HUES48 (cell line): ENCODE data around the gene HIPK2.

Experiments used
- H3K27ac ChIP-seq: one replicate; pipeline ENCODE4 v1.7.0; 2013; ENCODE audit warnings: low read depth, low read length, inconsistent platforms
- H3K27me3 ChIP-seq: 2 replicates; pipeline ENCODE4 v1.6.1; 2013; ENCODE audit warnings: mild to moderate bottlenecking, low read length; ENCODE audit not compliant: control insufficient read depth, insufficient read depth
- H3K36me3 ChIP-seq: 2 replicates; pipeline ENCODE4 v1.6.1; 2013; ENCODE audit warnings: low read length; ENCODE audit not compliant: control insufficient read depth, insufficient read depth
- H3K4me1 ChIP-seq: 2 replicates; pipeline ENCODE4 v1.6.1; 2013; ENCODE audit warnings: mild to moderate bottlenecking, low read length; ENCODE audit not compliant: control insufficient read depth, insufficient read depth
- H3K4me3 ChIP-seq: 2 replicates; pipeline ENCODE4 v1.5.1; 2013; ENCODE audit warnings: mild to moderate bottlenecking, low read depth, low read length
- H3K9ac ChIP-seq: 2 replicates; pipeline ENCODE4 v1.6.1; 2013; ENCODE audit warnings: mild to moderate bottlenecking, low read depth, low read length, moderate library complexity
- H3K9me3 ChIP-seq: 2 replicates; pipeline ENCODE4 v1.6.1; 2013; ENCODE audit warnings: low read length; ENCODE audit not compliant: control insufficient read depth, insufficient read depth

HIPK2 gene

DNA sequence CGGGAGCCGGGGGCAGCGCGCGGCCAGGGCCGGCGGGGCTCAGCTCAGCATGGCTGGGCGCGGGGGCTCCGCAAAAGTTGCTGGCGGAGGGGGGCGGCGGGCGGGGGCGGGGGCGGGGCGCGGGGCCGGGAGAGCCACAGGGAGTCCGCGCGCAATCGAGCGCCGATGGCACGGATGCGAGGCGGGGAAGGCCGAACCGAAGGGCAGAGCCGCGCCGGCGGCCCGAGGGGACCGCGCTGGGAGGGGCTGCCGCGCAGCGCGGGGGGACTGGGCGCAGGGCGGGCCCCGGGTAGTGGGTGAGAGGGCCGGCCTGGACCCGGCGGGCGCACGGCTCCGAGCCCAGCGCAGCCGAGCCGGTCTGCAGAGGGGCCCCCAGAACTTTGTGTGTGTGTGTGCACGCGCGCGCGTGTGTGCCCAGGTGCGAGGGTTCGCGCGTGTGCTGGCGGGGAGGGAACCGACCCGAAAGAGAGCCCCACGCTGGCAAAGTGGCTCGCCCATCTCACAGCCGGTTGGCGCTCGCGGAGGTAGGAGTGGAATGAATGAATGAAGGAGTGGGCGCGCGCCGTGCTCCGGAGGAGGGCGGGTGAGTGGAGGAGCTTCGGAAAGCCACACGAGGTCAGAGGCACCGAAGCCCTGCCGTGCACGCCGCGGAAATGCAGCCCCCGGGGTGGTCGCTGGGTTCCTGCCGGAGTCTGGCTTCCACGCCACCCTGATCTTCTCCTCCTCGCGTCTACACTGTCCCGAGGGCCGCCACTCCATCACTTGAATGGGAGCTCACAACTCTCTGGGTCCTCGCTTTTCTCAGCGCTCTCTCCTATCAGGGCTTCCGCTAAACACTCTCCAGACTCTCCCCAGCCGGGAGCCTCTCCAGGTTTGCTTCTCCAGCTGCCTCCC lies at the start of gene HIPK2:
TSS of gene HIPK2 (minus strand) at position 51 of the 894 bp plus-strand sequence. CDS start 375 bp downstream, outside the sequence.
- Histone ChIP-seq H3K36me3 (no peaks in the 10 kb centered on the region), H3K27ac (peak within 1 kb of the TSS; percentile 51), H3K9ac (peak within 1 kb of the TSS; percentile 33), H3K27me3 (peaks cover 43% of the 10 kb centered on the region), H3K4me3 (peak within 1 kb of the TSS; percentile 73), H3K4me1 (peaks cover 15% of the 10 kb centered on the region), H3K9me3 (no peaks in the 10 kb centered on the region)

- no peak overlapping the region for H3K9ac ChIP-seq
- H3K36me3 ChIP-seq = no peaks in the 10 kb centered on the region
- H3K4me1 ChIP-seq = peaks cover 6% of the 10 kb centered on the region; the same call in 1 of the 2 replicates
- H3K9me3 ChIP-seq = no peaks in the 10 kb centered on the region
- no peaks in the 10 kb centered on the region for H3K27me3 ChIP-seq
- H3K4me3 ChIP-seq = no peak overlapping the region
- H3K27ac ChIP-seq = no peak overlapping the region
Observed at GRCh38 chr7:139827042-139827441, 49.2 kb upstream of the HIPK2 start.

DNA sequence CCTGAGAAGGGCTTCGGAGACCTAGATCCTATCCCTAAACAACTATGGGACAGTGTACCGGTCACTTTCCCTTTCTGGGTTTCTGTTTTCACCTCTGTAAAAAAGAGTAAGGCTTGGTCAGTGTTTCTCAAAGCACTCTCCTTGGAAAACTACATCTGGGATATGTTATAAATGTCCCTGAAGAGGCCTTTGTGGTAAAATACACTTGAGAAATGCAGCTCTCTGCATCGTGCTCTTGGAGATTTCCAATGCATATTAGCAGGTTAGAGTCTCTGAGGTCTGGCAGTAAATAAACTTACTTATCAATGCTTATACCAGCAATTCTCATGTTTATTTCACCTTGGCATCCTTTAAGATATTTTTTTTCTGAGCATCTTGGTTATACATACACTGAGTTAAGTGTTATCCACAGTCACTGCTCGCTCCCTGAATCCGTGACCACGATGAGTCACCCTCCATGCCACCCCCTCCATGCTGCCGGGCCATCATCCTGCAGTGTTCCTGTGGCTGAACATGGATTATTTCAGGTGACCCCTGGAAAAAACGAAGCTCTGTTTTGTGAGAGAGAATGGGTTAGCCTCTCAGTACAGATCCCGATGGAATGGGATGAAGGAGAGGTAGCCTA lies 48.0 kb upstream of the HIPK2 start:
- Histone ChIP-seq H3K27me3 (no peaks in the 10 kb centered on the region), H3K4me1 (peaks cover 6% of the 10 kb centered on the region; the same call in 1 of the 2 replicates), H3K27ac (no peak overlapping the region)

GRCh38 chr7:139823959-139824521 lies 46.2 kb upstream of the HIPK2 start:
- H3K9ac ChIP-seq = no peak overlapping the region
- H3K4me3 ChIP-seq = no peak overlapping the region
- H3K9me3 ChIP-seq = no peaks in the 10 kb centered on the region
- H3K36me3 ChIP-seq = no peaks in the 10 kb centered on the region
- H3K4me1 ChIP-seq = no peaks in the 10 kb centered on the region
- no peak overlapping the region for H3K27ac ChIP-seq
- no peaks in the 10 kb centered on the region for H3K27me3 ChIP-seq

More for the DNA sequence above, 48.0 kb upstream of the HIPK2 start:
- no peak overlapping the region for H3K9ac ChIP-seq
- no peaks in the 10 kb centered on the region for H3K9me3 ChIP-seq
- no peaks in the 10 kb centered on the region for H3K36me3 ChIP-seq
- H3K4me3 ChIP-seq = no peak overlapping the region

DNA sequence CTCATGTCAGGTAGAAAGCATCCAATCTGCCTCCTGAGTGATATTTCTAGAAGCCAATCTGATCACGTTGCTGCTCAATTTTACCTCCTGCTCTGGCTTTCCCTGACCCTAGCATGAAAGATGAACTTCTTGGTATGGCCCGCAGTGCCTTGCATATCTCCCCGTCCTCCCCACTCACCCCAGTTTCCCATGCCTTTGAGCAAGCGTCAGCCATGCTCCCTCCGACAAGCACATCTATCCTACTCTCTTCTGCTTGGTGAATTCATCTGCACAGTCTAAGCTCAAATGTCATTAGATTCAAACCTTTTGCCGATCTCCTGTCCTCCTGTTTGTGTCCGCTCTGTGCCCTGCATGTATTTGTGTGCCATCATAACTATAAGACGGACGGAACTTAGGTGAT lies 45.1 kb upstream of the HIPK2 start:
- Histone ChIP-seq H3K27me3 (no peaks in the 10 kb centered on the region), H3K4me1 (no peaks in the 10 kb centered on the region), H3K27ac (no peak overlapping the region), H3K9ac (no peak overlapping the region), H3K9me3 (no peaks in the 10 kb centered on the region), H3K36me3 (no peaks in the 10 kb centered on the region), H3K4me3 (no peak overlapping the region)

DNA sequence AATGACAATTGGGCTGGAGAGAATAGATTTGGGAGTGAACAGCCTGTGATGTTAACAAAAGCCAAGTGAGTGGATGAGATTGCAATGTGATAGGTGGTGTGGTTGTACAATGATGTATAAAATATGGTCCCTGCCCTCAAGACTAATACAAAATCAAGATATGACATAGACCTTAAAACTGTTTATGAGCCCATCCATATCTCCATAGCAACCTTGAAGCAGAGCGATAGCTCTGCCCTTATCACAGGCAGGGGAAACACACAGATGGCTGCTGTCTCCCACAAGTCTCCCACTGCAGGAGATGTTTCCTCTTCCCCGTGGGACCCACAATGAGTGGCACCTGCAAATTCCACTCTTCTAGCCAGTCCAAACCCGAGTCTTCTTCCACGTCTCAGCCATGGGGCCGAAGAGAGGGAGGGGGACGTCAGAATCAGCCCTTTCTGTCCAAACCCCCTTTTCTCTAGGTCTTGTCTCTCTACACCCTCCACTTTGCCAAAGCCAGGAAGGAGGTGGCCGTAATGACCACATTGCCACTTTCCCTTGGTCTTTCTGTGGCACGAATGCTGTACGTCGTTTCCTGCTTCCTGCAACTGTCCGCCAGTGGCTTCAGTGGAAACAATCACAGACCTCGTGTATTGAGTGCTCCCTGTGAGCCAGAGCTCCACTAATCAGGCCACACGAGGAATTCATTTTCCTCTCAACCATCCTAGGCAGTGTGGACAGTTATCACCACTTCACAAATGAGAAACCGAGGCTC lies 43.7 kb upstream of the HIPK2 start:
- no peaks in the 10 kb centered on the region for H3K4me1 ChIP-seq
- H3K36me3 ChIP-seq = no peaks in the 10 kb centered on the region
- H3K27me3 ChIP-seq = no peaks in the 10 kb centered on the region
- no peak overlapping the region for H3K27ac ChIP-seq
- no peak overlapping the region for H3K4me3 ChIP-seq
- H3K9ac ChIP-seq = no peak overlapping the region
- no peaks in the 10 kb centered on the region for H3K9me3 ChIP-seq

DNA sequence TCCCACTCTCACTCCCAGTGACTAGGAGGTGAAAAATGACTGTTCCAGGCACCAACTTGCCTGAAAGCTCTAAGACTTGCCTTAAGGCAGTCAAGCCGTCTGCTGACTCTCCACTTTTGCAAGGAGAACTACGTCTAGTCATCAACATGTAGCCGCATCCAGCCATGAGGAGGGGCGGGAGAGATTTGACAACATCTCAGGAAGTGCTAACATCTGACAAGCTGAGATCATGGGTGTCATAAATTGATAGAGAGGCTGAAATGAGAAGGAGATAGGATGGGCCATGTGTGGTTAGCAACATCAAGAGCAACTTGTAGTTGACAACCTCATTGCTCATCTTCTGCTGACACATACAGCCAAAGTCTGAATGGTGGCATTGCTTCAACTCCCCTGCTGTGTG lies 42.3 kb upstream of the HIPK2 start:
- Histone ChIP-seq H3K9ac (no peak overlapping the region), H3K27ac (no peak overlapping the region), H3K27me3 (no peaks in the 10 kb centered on the region), H3K36me3 (no peaks in the 10 kb centered on the region), H3K4me3 (no peak overlapping the region), H3K4me1 (no peaks in the 10 kb centered on the region), H3K9me3 (no peaks in the 10 kb centered on the region)

DNA sequence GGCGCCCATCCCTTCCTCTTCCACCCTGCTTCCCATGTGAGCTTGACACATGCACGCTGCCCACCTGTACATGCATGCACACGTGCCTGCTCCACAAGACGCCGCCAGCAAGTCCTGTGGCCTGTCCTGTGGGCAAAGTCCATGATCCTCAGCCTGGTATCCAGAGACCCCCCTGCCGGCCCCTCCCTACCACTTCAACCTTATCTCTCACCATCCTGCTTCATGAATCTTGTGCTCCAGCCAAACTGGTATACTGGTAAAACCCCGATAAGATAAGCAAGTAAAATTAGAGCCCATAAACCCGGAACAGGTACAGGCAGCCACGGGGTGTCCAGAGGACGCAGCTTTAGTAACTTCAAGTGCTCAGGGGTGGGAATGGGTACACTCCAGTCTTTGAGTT lies 39.5 kb upstream of the HIPK2 start:
- Histone ChIP-seq H3K4me1 (no peaks in the 10 kb centered on the region), H3K4me3 (no peak overlapping the region), H3K9me3 (no peaks in the 10 kb centered on the region), H3K36me3 (no peaks in the 10 kb centered on the region), H3K27me3 (no peaks in the 10 kb centered on the region), H3K27ac (no peak overlapping the region), H3K9ac (no peak overlapping the region)

DNA sequence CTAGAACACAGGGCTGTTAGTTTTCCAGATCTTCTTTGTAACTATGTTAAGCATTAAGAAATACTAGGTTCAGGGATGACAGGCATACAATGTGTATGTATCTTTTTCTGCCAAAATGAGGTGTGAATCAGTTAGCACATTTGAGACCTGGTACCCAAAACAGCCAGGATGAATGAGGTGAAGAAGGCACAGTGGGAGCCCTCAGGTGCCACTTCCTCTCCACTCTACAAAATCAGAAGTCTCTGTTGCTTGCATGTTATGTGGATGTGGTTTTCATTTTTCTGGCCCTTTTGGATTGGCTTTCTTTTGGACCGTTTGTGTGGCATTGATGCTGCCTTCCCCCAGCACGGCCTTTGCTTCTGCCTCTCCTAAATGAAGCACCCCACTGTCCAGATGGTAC lies 35.9 kb upstream of the HIPK2 start:
- no peaks in the 10 kb centered on the region for H3K4me1 ChIP-seq
- no peak overlapping the region for H3K4me3 ChIP-seq

DNA sequence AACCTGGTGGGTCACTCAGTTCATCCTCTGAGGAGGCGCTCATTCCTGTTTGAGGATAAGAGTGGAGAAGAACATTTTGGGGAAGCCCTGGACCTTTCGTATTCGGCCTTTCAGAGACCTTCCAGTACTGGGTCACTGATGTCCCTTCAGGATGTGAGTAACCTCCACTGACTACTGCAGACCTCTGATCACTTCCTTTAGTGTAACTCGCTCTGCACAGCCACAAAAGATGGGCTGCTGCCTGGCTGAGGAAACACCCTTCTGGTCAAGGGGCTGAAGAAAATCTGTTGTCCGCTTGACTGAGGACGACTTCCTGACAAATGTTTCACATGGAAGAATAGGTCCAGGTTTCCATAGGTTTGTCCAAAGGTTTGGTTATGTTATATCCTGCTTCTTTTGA lies 35.4 kb upstream of the HIPK2 start:
- Histone ChIP-seq H3K36me3 (no peaks in the 10 kb centered on the region), H3K9ac (no peak overlapping the region), H3K4me1 (no peaks in the 10 kb centered on the region), H3K27ac (no peak overlapping the region), H3K9me3 (no peaks in the 10 kb centered on the region), H3K4me3 (no peak overlapping the region), H3K27me3 (no peaks in the 10 kb centered on the region)

More for the DNA sequence above, 35.9 kb upstream of the HIPK2 start:
- Histone ChIP-seq H3K27me3 (no peaks in the 10 kb centered on the region), H3K9ac (no peak overlapping the region), H3K36me3 (no peaks in the 10 kb centered on the region), H3K27ac (no peak overlapping the region), H3K9me3 (no peaks in the 10 kb centered on the region)
